Adrenal gland (tissue), 12 donors: ENCODE results near the gene ADCK1. TPM values are rescaled to one million over a fixed set of nuclear protein-coding genes. Genes with fewer than 3 reads are reported as not detected.

Source experiments
- DNase-seq, 7 donors: peaks; one replicate each; pipeline ENCODE4 v3.0.0-alpha.2; 2019 to 2020
- H3K27ac ChIP-seq, 5 donors: fragments of 200-600 bp; sonication (generic) in 4 of 5; 1 replicate in 3 of 5; 2 replicates in 2 of 5; pipeline versions ENCODE4 v1.5.1 to v1.8.0; 2016 to 2020; ENCODE audit warnings: mild to moderate bottlenecking in 1 of 5
- H3K27me3 ChIP-seq: fragments of 200-600 bp; 2 replicates; pipeline ENCODE4 v1.8.0; 2021
- H3K36me3 ChIP-seq, 2 donors: fragments of 200-600 bp; replicated peaks in 1 of 2; 1 replicate in 1 of 2; 2 replicates in 1 of 2; pipeline versions ENCODE4 v1.5.1 to v1.8.0; 2018 to 2022
- H3K4me1 ChIP-seq, 2 donors: fragments of 200-600 bp; replicated peaks in 1 of 2; 1 replicate in 1 of 2; 2 replicates in 1 of 2; pipeline versions ENCODE4 v1.5.1 to v1.8.0; 2018 to 2021
- H3K4me3 ChIP-seq, 4 donors: fragments of 200-600 bp; sonication (generic) in 3 of 4; one replicate each; pipeline ENCODE4 v1.5.1; 2016 to 2018
- H3K9me3 ChIP-seq, 3 donors: fragments of 200-600 bp; sonication (generic) in 1 of 3; replicated peaks in 1 of 3; 1 replicate in 2 of 3; 2 replicates in 1 of 3; pipeline versions ENCODE4 v1.5.1 to v1.8.0; 2016 to 2021
- CTCF ChIP-seq, 6 experiments: fragments of 450-650 bp in 4 of 6; fragments of 200-600 bp in 2 of 6; sonication (generic) in 1 of 6; IDR thresholded peaks; 1 replicate in 5 of 6; 2 replicates in 1 of 6; pipeline versions ENCODE4 v1.5.1 to v1.8.0; 2016 to 2021; ENCODE audit warnings: antibody characterized with exemption in 6 of 6, mild to moderate bottlenecking in 2 of 6, moderate library complexity in 1 of 6
- POLR2A ChIP-seq, 2 donors: fragments of 450-650 bp; IDR thresholded peaks; one replicate each; pipeline ENCODE4 v1.6.1; 2017; ENCODE audit warnings: antibody characterized with exemption in 2 of 2, mild to moderate bottlenecking in 2 of 2, moderate library complexity in 1 of 2
- WGBS, 4 donors: extraction: QIAGEN DNeasy Blood & Tissue Kit in 2 of 4; methylation state at CpG; one replicate each; pipeline versions ENCODE4 v1.1.5 to v1.1.7; 2013 to 2017; 5-methylcytosine and 5-hydroxymethylcytosine counted together
- intact Hi-C, 2 donors: fragments of 100-400 bp; cut with DNase I; formaldehyde crosslinking; loops; one replicate each; pipeline versions ENCODE4 v1.14.1 to v1.15.0; 2022 to 2023
- polyA plus RNA-seq, 3 donors: library from polyadenylated mRNA; stranded (reverse); fragments of 200-250 nt in 2 of 3; fragments of 350-450 nt in 1 of 3; fragmentation: Illumina TruSeq in 1 of 3; extraction: RNeasy Lipid Tissue Mini Kit (QIAGEN cat#74804) in 1 of 3; gene quantifications; one replicate each; pipeline ENCODE4 v1.2.3, GENCODE V29; 2013 to 2014
- total RNA-seq, 9 donors: library from RNA; depleted of rRNA in 4 of 9; stranded (reverse); fragments of >200 nt in 4 of 9; fragments of 120-200 nt in 1 of 9; fragmentation: NEBNext Ultra II Directional in 1 of 9; extraction: Animal tissue kit (Norgen Biotek cat#: 25700) in 1 of 9; gene quantifications; one replicate each; pipeline versions ENCODE4 v1.1.0 to v1.2.4, GENCODE V29; 2013 to 2023
- donor health status: healthy with polysubstance abuse.
- donor health status: Bipolar disorder and iron deficiency.
- donor health status: DM: yes; HTN: yes; CAD: no.
- donor health status: DM: no; HTN: no; CAD: no.
- donor health status: DM: no; HTN: no; CAD: no.
- donor health status: DM: yes; HTN: yes; CAD: no.

The ADCK1 gene
- total and polyA plus RNA-seq, 12 donors, result 5.2 to 18.1 (median 9.9) TPM

- no peaks in the 10 kb centered on the region for H3K9me3 ChIP-seq
- no peaks in the 10 kb centered on the region for H3K36me3 ChIP-seq
- intact Hi-C loops, result no loop called here
- no peak overlapping the region for H3K27ac ChIP-seq
- H3K27me3 ChIP-seq, result no peaks in the 10 kb centered on the region
- WGBS, 4 donors, result 91 to 96% (median 93%) methylated on average over 13 to 22 of the region's 22 CpGs
- DNase-seq, result no peak
- peaks cover 0 to 9% of the 10 kb centered on the region in 2 donors for H3K4me1 ChIP-seq
- H3K4me3 ChIP-seq, result no peak overlapping the region
- no peak for TF ChIP-seq CTCF (IDR thresholded peaks at IDR 0.05)
- TF ChIP-seq POLR2A (IDR thresholded peaks at IDR 0.05), result no peak
These were observed 124.4 kb downstream of the ADCK1 start for GRCh38 chr14:77924141-77924948.

GRCh38 chr14:77926942-77927341 is 127.0 kb downstream of the ADCK1 start:
- Histone ChIP-seq H3K9me3 (no peaks in the 10 kb centered on the region), H3K4me3 (no peak overlapping the region), H3K4me1 (peaks cover 0 to 2% of the 10 kb centered on the region in 2 donors), H3K27me3 (no peaks in the 10 kb centered on the region), H3K27ac (no peak overlapping the region), H3K36me3 (no peaks in the 10 kb centered on the region)
- intact Hi-C loops, result no loop called here
- TF ChIP-seq CTCF (IDR thresholded peaks at IDR 0.05), result no peak
- TF ChIP-seq POLR2A (IDR thresholded peaks at IDR 0.05), result no peak
- WGBS, 4 donors, result 71 to 97% (median 93%) methylated on average over 7 to 9 of the region's 9 CpGs
- no peak for DNase-seq

GRCh38 chr14:77931441-77931840 is 131.5 kb downstream of the ADCK1 start:
- Histone ChIP-seq H3K27ac (no peak overlapping the region), H3K27me3 (no peaks in the 10 kb centered on the region), H3K4me3 (no peak overlapping the region), H3K4me1 (no peaks in the 10 kb centered on the region), H3K9me3 (no peaks in the 10 kb centered on the region), H3K36me3 (no peaks in the 10 kb centered on the region)
- intact Hi-C loops, result no loop called here
- TF ChIP-seq CTCF (IDR thresholded peaks at IDR 0.05), result no peak
- TF ChIP-seq POLR2A (IDR thresholded peaks at IDR 0.05), result no peak
- WGBS, 4 donors, result 95 to 98% (median 97%) methylated on average over 14 of the region's 14 CpGs
- no peak for DNase-seq

GRCh38 chr14:77936138-77936639 is 136.3 kb downstream of the ADCK1 start:
- WGBS, 4 donors, result 93 to 99% (median 96%) methylated on average over 4 of the region's 4 CpGs
- no peak for TF ChIP-seq CTCF (IDR thresholded peaks at IDR 0.05)
- TF ChIP-seq POLR2A (IDR thresholded peaks at IDR 0.05), result no peak
- Histone ChIP-seq H3K27ac (no peak overlapping the region), H3K36me3 (no peaks in the 10 kb centered on the region), H3K4me3 (no peak overlapping the region), H3K4me1 (no peaks in the 10 kb centered on the region), H3K9me3 (no peaks in the 10 kb centered on the region), H3K27me3 (no peaks in the 10 kb centered on the region)
- intact Hi-C loops, result no loop called here
- DNase-seq, result no peak
